HCEC 1CT (cell line): ENCODE measurements around the gene PPTC7.
"Not testable (repeated sequence)": the region's sequence is repeated elsewhere in the genome, so short reads cannot be mapped to it uniquely, and the experiment has no call there.

Source experiments
- DNase-seq: peaks from one replicate; pipeline ENCODE4 v3.0.0-alpha.2; 2017

The PPTC7 gene

DNA sequence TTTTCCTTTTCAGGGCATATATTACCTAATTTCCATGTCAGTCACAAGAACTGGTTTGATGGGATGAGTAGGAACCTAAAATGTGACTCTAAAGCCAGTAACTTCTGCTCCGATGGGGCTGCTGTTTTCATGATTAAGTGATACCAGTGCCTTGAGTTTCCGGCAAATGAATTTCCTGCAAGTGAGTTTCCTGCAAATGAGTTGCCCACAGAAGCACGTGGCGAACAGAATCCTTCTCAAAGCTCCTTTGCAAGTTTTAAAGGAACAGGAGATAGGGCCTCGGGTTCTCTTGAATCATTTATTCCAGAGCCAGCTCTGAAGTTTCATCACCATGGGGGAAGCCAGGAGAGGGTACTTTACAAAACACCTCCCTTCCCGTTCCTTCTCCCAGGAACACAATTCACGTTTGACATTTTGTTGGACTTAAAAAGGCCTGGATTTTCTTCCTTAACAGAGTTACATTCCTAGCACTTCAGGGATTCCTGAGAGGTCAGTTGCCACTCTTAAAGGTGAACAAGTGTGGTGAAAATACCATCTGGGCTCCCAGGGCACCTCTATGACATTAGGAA lies 2.2 kb upstream of the PPTC7 start:
- peak; percentile 29 for DNase-seq

DNA sequence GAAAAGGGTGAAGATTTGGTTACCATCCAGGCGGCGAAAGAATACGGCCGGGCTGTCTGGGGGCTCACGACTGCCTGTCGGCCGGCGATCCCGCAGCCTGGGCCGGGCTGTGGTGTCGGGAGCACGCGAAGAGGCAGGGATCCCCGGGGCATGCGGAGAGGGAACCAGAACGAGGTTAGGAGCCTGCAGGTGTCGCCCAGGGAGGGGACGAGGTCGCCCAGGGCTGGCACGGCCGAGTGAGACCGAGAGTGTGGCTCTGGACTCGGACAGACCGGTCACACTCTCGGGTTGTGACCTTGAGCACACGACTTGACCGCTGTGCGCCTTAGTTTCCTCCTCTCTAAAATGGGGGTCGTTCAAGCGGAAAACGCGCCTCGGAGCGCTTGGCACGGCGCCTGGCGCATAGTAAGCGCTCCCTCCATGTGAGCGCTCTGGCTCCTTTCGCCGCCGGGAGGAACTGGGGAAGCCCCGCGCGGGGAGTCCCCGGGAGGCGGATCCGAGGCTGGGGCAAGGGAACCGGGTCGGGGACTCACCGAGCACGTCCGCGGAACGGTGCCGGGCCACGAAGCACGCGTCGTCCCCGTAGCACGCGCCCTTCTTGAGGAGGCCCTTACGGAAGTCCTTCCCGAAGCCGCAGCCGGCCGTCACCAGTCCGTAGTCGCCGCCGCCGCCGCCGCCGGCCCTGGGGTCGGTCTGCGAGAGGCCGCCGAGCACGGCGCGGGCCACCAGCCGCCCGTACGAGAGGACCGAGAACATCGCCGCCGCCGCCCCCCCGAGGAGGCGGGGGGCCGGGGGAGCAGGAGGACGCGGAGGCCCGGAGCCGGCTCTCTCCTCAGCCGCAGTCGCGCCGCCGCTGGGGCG lies 612 bp downstream of the PPTC7 start:
- peak; percentile 50 for DNase-seq

DNA sequence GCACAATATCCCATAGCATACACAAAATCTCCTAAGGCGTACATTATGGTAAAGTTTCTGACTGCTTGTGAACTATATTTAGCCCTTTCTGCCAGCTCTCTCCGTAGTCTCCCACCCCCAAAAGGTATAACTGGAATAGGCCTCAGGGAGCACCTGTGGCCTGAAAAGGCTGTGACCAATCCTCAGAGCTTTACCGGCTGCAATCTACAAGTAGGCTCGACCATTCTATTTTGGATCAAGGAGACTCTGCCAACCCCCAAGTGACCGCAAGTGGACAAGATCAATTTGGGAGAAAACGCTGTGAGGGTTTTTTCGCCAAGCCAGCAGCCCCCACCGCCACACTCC lies 1.2 kb downstream of the PPTC7 start:
- peak; percentile 27 for DNase-seq

DNA sequence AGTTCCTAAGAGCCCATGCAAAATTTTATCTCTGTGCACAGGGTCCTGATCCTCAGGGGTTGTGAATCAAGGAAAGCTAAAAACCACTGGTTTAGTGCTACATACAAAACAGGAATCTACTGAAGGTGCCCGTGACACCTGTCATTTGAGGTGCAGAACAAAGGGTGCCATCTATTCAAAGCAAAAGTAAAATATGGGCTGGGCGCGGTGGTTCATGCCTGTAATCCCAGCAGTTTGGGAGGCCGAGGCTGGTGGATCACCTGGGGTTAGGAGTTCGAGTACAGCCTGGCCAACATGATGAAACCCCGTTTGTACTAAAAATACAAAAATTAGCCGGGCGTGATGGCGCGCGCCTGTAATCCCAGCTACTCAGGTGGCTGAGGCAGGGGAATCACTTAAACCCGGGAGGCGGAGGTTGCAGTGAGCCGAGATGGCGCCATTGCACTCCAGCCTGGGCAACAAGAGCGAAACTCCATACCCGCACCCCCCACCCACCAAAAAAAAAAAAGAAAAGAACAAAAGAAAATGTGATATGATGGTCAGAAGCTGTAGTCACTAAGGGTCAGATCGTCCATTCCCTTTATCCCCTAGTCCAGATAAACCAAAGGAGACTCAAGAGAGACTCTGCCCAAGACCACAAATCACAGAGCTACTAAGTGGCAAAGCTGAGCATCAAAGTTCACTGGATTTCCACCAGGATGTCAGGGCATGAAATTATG lies 3.4 kb downstream of the PPTC7 start:
- DNase-seq: no peak

DNA sequence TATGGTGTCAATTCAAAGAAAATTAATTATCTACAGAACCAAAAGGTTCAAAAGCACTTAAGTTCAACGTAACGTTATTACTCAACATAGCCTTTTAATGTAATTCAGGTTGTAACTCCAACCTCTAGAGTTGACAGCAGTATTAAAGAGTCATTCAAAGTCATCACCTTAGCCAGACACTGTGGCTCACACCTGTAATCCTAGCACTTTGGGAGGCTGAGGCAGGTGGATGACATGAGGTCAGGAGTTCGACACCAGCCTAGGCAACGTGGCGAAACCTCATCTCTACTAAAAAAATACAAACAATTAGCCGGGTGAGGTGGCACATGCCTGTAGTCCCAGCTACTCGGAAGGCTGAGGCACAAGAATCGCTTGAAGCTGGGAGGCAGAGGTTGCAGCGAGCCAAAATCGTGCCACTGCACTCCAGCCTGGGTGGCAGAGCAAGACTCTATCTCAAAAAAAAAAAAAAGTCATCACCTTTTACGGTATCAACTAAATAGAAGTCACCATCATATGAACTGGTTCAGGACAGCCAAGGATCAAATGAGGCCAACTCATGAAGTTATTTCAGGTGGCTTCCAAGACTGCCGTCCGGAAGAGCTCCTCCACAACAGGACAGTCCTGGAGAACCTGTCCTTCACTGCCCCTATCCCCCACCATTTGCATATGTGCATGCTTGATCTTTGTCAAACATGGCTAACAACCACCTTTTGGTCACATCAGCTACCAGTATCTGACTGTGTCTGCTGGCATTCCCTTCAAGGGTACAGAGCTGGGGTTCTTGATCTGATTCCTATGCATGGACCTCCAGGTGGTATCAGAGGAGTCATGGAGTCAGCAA lies 4.2 kb downstream of the PPTC7 start:
- no peak for DNase-seq

- peak; percentile 92 for DNase-seq
Measured at GRCh38 chr12:110577864-110578693, 5.0 kb downstream of the PPTC7 start.

DNA sequence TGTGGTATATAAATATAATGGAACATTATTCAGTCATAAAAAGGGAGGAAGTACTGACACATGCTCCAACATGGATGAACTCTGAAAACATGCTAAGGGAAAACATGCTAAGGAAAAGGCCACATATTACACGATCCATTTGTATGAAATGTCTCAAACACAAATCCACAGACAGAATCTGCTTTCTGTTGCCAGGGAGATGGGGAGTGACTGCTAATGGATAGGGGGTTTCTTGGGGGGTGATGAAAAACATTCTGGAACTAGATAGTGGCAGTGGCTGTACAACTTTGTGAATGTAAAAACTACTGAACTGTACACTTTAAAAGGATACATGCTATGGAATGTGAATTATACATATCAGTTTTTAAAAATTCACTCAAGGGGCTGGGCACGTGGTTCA lies 6.6 kb downstream of the PPTC7 start:
- DNase-seq: no peak

DNA sequence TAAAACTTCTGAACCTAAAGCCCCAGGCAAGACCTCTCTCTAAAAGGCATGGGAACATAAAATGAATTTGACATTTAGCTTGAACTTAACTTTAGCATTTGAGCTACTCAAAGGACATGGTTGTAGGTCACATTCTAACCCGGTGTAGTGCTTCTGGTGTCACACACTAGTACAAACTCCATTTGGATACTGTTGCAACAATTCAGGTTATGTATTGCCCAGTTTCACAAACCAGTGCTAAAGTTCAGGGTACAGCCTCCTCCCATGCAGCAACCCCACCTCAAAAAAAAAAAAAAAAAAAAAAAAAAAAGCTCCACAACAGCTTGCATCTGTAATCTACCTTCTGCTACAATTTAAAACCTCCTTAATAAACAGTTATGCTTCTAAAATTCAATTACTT lies 7.8 kb downstream of the PPTC7 start:
- no peak for DNase-seq

- not testable (repeated sequence) for DNase-seq
Measured at GRCh38 chr12:110574717-110575230, 8.3 kb downstream of the PPTC7 start.

- DNase-seq: no peak
Measured at GRCh38 chr12:110574044-110574443, 9.1 kb downstream of the PPTC7 start.

DNA sequence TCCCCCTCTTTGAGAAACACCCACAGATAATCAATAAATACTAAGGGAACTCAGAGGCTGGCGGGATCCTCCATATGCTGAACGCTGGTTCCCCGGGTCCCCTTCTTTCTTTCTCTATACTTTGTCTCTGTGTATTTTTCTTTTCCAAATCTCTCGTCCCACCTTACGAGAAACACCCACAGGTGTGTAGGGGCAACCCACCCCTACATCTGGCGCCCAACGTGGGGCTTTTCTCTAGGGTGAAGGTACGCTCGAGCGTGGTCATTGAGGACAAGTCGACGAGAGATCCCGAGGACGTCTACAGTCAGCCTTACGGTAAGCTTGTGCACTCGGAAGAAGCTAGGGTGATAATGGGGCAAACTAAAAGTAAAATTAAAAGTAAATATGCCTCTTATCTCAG lies 12.3 kb downstream of the PPTC7 start:
- DNase-seq: not testable (repeated sequence)

GRCh38 chr12:110569838-110570237 lies 13.3 kb downstream of the PPTC7 start:
- DNase-seq: not testable (repeated sequence)

GRCh38 chr12:110568752-110569151 lies 14.4 kb downstream of the PPTC7 start:
- DNase-seq: no peak

- DNase-seq: no peak
Measured at GRCh38 chr12:110566993-110567392, 16.1 kb downstream of the PPTC7 start.

GRCh38 chr12:110565894-110566871 lies 16.9 kb downstream of the PPTC7 start:
- no peak for DNase-seq

DNA sequence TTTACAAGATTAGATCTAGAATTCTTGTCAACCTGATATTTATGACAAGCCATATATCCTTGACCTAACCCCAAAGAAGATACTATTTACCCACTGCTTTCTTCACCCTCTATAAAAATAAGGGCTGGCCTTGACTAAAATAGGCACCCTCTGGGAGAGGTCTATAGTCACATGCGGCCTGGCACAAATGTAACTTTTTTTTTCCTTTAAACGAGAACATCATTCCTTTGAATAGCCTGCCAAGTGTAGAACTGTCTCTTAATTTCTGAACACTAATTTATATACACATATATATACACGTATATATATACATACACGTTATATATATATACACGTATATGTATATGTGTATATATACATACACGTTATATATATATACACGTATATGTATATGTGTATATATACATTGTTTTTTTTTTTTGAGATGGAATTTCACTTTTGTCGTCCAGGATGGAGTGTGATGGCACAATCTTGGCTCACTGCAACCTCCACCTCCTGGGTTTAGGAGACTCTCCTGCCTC lies 18.6 kb downstream of the PPTC7 start:
- DNase-seq: no peak

- peak; percentile 76 for DNase-seq
Measured at GRCh38 chr12:110563702-110564470, 19.2 kb downstream of the PPTC7 start.

DNA sequence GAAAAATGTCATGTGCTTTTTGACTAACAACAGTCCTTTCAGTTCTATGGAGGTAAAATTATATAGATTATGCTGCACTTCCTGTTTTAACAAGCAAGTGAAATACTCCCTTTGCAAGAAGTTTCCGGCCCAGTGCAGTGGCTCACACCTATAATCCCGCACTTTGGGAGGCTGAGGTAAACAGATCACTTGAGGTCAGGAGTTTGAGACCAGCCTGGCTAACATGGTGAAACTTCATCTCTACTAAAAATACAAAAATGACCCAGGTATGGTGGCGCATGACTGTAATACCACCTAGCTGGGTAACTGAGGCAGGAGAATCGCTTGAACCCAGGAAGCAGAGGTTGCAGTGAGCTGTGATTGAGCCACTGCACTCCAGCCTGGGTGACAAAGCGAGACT lies 20.7 kb downstream of the PPTC7 start:
- DNase-seq: not testable (repeated sequence)

GRCh38 chr12:110561471-110562201 lies 21.5 kb downstream of the PPTC7 start:
- DNase-seq: no peak
